IMR-90 (cell line): Measurements from ENCODE around the gene UBE3C. TPM values are rescaled to one million over a fixed set of nuclear protein-coding genes. Genes with fewer than 3 reads are reported as not detected.
A peak's percentile ranks its signal among the peaks of the same experiment; 100 is the strongest.
"Not testable (repeated sequence)": the region's sequence is repeated elsewhere in the genome, so short reads cannot be mapped to it uniquely, and the experiment has no call there.

Source experiments
- ATAC-seq: fragments of 200-7000 bp; cut with Tn5 transposase; 2 replicates; pipeline ENCODE4 v1.9.1; 2020; ENCODE audit warnings: low read depth, mild to moderate bottlenecking, moderate library complexity
- BruUV-seq: library from RNA; stranded (reverse); fragments of 400-500 nt; replicated peaks from 2 replicates; lab custom pipeline; 2021; lab: Mats Ljungman, UMichigan
- CTCF ChIA-PET: fragments of 300-600 bp; formaldehyde crosslinking; extraction: SDS; loops from one replicate; lab custom pipeline; 2021; ENCODE audit warnings: antibody characterized with exemption; lab: Yijun Ruan, JAX
- POLR2A ChIA-PET: fragments of 300-600 bp; sonication (Branson Sonifier 250); formaldehyde crosslinking; loops from one replicate; lab custom pipeline; 2022; ENCODE audit warnings: antibody characterized with exemption; ENCODE audit not compliant: unreplicated experiment; lab: Charles Lee
- DNase-seq: peaks from one replicate; pipeline ENCODE4 v3.0.0; 2013
- H2AFZ ChIP-seq: replicated peaks from 2 replicates; pipeline ENCODE3; 2013; ENCODE audit warnings: low read length, mild to moderate bottlenecking; ENCODE audit not compliant: poor library complexity
- H2AK5ac ChIP-seq: 2 replicates; pipeline ENCODE4 v1.6.1; 2013; ENCODE audit warnings: low read depth, low read length, inconsistent platforms
- H2AK9ac ChIP-seq: replicated peaks from 2 replicates; pipeline ENCODE3; 2013; ENCODE audit warnings: mild to moderate bottlenecking, low read depth, low read length, moderate library complexity; ENCODE audit not compliant: poor library complexity
- H2BK120ac ChIP-seq: 2 replicates; pipeline ENCODE4 v1.6.1; 2013; ENCODE audit warnings: low read depth, low read length, inconsistent platforms
- H2BK15ac ChIP-seq: 3 replicates; pipeline ENCODE4 v1.6.1; 2013; ENCODE audit warnings: low read depth, low read length, inconsistent platforms
- H2BK20ac ChIP-seq: 2 replicates; pipeline ENCODE4 v1.6.1; 2013; ENCODE audit warnings: low read depth, mild to moderate bottlenecking, inconsistent platforms, low read length, moderate library complexity
- H2BK5ac ChIP-seq: 2 replicates; pipeline ENCODE4 v1.6.1; 2013; ENCODE audit warnings: mild to moderate bottlenecking, low read depth, low read length, inconsistent platforms; ENCODE audit not compliant: poor library complexity, severe bottlenecking
- H3K14ac ChIP-seq: replicated peaks from 2 replicates; pipeline ENCODE4 v1.6.1; 2013; ENCODE audit warnings: low read depth, low read length, inconsistent platforms
- H3K18ac ChIP-seq: 2 replicates; pipeline ENCODE4 v1.6.1; 2013; ENCODE audit warnings: low read depth, low read length, control low read depth
- H3K23ac ChIP-seq: 2 replicates; pipeline ENCODE4 v1.6.1; 2013; ENCODE audit warnings: low read depth, low read length, inconsistent platforms
- H3K27ac ChIP-seq: 2 replicates; pipeline ENCODE4 v1.5.1; 2013; ENCODE audit warnings: mild to moderate bottlenecking, control low read depth, low read length; ENCODE audit not compliant: insufficient read depth
- H3K27me3 ChIP-seq: 2 replicates; pipeline ENCODE4 v1.6.1; 2013; ENCODE audit warnings: low read length; ENCODE audit not compliant: control insufficient read depth, insufficient read depth
- H3K36me3 ChIP-seq: 2 replicates; pipeline ENCODE4 v1.6.1; 2013; ENCODE audit warnings: low read length, mixed read lengths; ENCODE audit not compliant: control insufficient read depth, insufficient read depth
- H3K4ac ChIP-seq: 2 replicates; pipeline ENCODE4 v1.6.1; 2013; ENCODE audit warnings: low read depth, low read length, inconsistent platforms
- H3K4me1 ChIP-seq: 2 replicates; pipeline ENCODE4 v1.6.1; 2013; ENCODE audit warnings: low read length, mixed read lengths; ENCODE audit not compliant: control insufficient read depth, insufficient read depth
- H3K4me2 ChIP-seq: 2 replicates; pipeline ENCODE4 v1.6.1; 2013; ENCODE audit warnings: low read depth, mild to moderate bottlenecking, control low read depth, low read length, moderate library complexity
- H3K4me3 ChIP-seq: 2 replicates; pipeline ENCODE4 v1.5.1; 2013; ENCODE audit warnings: low read depth, mild to moderate bottlenecking, control low read depth, low read length, moderate library complexity; ENCODE audit not compliant: insufficient read depth
- H3K56ac ChIP-seq: 2 replicates; pipeline ENCODE4 v1.6.1; 2013; ENCODE audit warnings: low read length, inconsistent platforms; ENCODE audit not compliant: insufficient read depth; ENCODE audit errors: extremely low read depth
- H3K79me1 ChIP-seq, 2 experiments: 2 replicates each; pipeline ENCODE4 v1.6.1; 2013; ENCODE audit warnings: low read length in 2 of 2, inconsistent platforms in 1 of 2, low read depth in 1 of 2
- H3K9ac ChIP-seq: 2 replicates; pipeline ENCODE4 v1.6.1; 2013; ENCODE audit warnings: low read depth, low read length, control low read depth
- H3K9me1 ChIP-seq: 2 replicates; pipeline ENCODE4 v1.6.1; 2013; ENCODE audit warnings: low read length, inconsistent platforms; ENCODE audit not compliant: insufficient read depth
- H3K9me3 ChIP-seq: 2 replicates; pipeline ENCODE4 v1.6.1; 2013; ENCODE audit warnings: low read length; ENCODE audit not compliant: control insufficient read depth, insufficient read depth
- H4K20me1 ChIP-seq: 2 replicates; pipeline ENCODE4 v1.6.1; 2013; ENCODE audit warnings: low read length, inconsistent platforms; ENCODE audit not compliant: insufficient read depth
- H4K5ac ChIP-seq: 2 replicates; pipeline ENCODE4 v1.6.1; 2013; ENCODE audit warnings: mild to moderate bottlenecking, low read depth, low read length, control low read depth
- H4K8ac ChIP-seq, 2 experiments: 2 replicates each; pipeline ENCODE4 v1.6.1; 2013; ENCODE audit warnings: low read depth in 2 of 2, low read length in 2 of 2, control low read depth in 1 of 2, inconsistent platforms in 1 of 2
- H4K91ac ChIP-seq: 2 replicates; pipeline ENCODE4 v1.6.1; 2013; ENCODE audit warnings: low read depth, low read length, inconsistent platforms; ENCODE audit not compliant: insufficient read depth
- CEBPB ChIP-seq: IDR thresholded peaks from 2 replicates; pipeline ENCODE4 v1.6.1; 2012; ENCODE audit warnings: low read depth, low read length, improper control_type of control experiment
- WGBS, 2 experiments: methylation state at CpG; one replicate each; pipeline versions ENCODE4 v1.1.5 to v1.1.7; 2013; ENCODE audit warnings: missing lambda C conversion rate in 2 of 2; ENCODE audit not compliant: insufficient read length in 1 of 2; ENCODE audit errors: extremely low coverage in 2 of 2; 5-methylcytosine and 5-hydroxymethylcytosine counted together
- dilution Hi-C: fragments of 300-500 bp; cut with HindIII; formaldehyde crosslinking; loops from one replicate; pipeline ENCODE4 v1.14.3; 2018; ENCODE audit warnings: low sequenced_read_pairs; ENCODE audit not compliant: unreplicated experiment
- in situ Hi-C: fragments of 300-500 bp; cut with MboI; formaldehyde crosslinking; loops from 3 replicates; pipeline ENCODE4 v1.14.3; 2019; ENCODE audit warnings: low sequenced_read_pairs, inconsistent platforms, mixed read lengths
- intact Hi-C: fragments of 100-400 bp; cut with micrococcal nuclease; formaldehyde crosslinking; loops from 2 replicates; pipeline ENCODE4 v1.10.0; 2022
- polyA plus RNA-seq, 3 experiments: library from polyadenylated mRNA; depleted of rRNA; stranded (reverse); fragments of >200 nt; gene quantifications; 2 replicates each; pipeline ENCODE4 v1.2.3, GENCODE V29; 2012; ENCODE audit warnings: low replicate concordance in 1 of 3
- total RNA-seq: library from RNA; depleted of rRNA; stranded (reverse); fragments of >200 nt; gene quantifications from 2 replicates; pipeline ENCODE4 v1.2.3, GENCODE V29; 2012

UBE3C gene
- total and polyA plus RNA-seq, 2 of the 4 experiments (the other 2 are of a cell fraction), result 43.0 to 60.6 TPM

DNA sequence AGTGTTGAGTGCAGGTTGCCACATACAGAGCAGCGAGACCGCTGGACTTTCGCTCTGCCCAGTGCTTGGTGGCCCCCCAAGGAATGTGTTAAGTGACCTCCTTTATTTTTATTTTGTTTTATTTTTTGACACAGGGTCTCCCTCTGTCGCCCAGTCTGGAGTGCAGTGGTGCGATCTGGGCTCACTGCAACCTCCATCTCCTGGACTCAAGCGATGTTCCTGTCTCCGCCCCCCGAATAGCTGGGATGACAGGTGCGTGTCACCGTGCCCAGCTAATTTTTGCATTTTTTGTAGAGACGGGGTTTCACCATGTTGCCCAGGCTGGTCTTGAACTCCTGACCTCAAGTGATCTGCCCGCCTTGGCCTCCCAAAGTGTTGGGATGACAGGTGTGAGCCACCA, 138.8 kb downstream of the UBE3C start:
- H4K8ac ChIP-seq, H3K27me3 ChIP-seq, dilution Hi-C loops, POLR2A ChIA-PET, H3K56ac ChIP-seq, H3K4me2 ChIP-seq, H3K9me1 ChIP-seq, H3K14ac ChIP-seq, H3K23ac ChIP-seq, BruUV-seq, H4K20me1 ChIP-seq, H2AFZ ChIP-seq, H2BK15ac ChIP-seq, H3K79me1 ChIP-seq, ATAC-seq, H3K4ac ChIP-seq, intact Hi-C loops, H2AK5ac ChIP-seq, H3K36me3 ChIP-seq, H2BK20ac ChIP-seq, H4K5ac ChIP-seq, H2BK120ac ChIP-seq, H2BK5ac ChIP-seq, DNase-seq, H3K4me3 ChIP-seq, H3K27ac ChIP-seq, in situ Hi-C loops, CTCF ChIA-PET, H3K9ac ChIP-seq, H3K9me3 ChIP-seq, H3K18ac ChIP-seq, H4K91ac ChIP-seq, H2AK9ac ChIP-seq: not testable (repeated sequence)
- 98% methylated on average over 8 of the region's 12 CpGs; no CpG with 5 or more reads in 1 of the 2 experiments for WGBS, 2 experiments
- TF ChIP-seq CEBPB, result 0 out of 2 replicates have a peak, but pooled peaks have one; percentile 13
- H3K4me1 ChIP-seq, result peaks cover 12% of the 10 kb centered on the region
